ENCODE data around the gene WHRN.

The WHRN gene

GRCh38 chr9:114469091-114469853 is 36.0 kb downstream of the WHRN start:
- Histone ChIP-seq H3K27ac (no peak overlapping the region), H3K36me3 (ENCODE audit: control insufficient read depth, insufficient read depth, low read length) (no peaks in the 10 kb centered on the region), H2AFZ (no peak overlapping the region), H3K9ac (no peak overlapping the region), H3K9me3 (ENCODE audit: control insufficient read depth, low read length) (no peaks in the 10 kb centered on the region), H3K4me3 (ENCODE audit: low read depth, low read length) (no peak overlapping the region), H3K79me2 (no peaks in the 10 kb centered on the region), H3K4me2 (ENCODE audit: low read length) (no peak overlapping the region), H3K4me1 (no peaks in the 10 kb centered on the region), H3K27me3 (ENCODE audit: control insufficient read depth, insufficient read depth, low read length) (no peaks in the 10 kb centered on the region)
- TF ChIP-seq CTCF (IDR thresholded peaks at IDR 0.05), result no peak

DNA sequence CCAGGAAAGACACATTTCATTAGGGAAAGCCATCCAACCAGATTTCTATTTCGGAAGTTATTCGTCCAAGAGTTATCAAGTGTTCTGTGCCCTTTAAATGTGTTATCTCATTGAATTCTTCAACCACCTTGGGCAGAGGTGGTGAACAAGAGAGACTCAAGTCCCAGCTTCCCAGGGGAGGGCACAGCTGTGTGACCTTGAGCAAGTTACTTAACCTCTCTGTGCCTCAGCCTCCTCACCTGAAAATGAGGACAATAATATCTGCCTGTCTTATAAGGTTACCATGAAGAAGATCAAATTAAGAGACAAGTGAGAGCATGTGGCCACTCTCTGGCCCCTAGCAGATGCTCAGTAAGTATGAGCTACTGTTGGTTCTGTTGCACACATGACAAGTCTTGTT is 37.4 kb downstream of the WHRN start:
- H3K4me1 ChIP-seq, result no peaks in the 10 kb centered on the region
- H3K27me3 ChIP-seq (ENCODE audit: control insufficient read depth, insufficient read depth, low read length), result no peaks in the 10 kb centered on the region
- no peaks in the 10 kb centered on the region for H3K9me3 ChIP-seq (ENCODE audit: control insufficient read depth, low read length)
- H3K4me2 ChIP-seq (ENCODE audit: low read length), result no peak overlapping the region
- H2AFZ ChIP-seq, result no peak overlapping the region
- no peak overlapping the region for H3K9ac ChIP-seq
- H3K4me3 ChIP-seq (ENCODE audit: low read depth, low read length), result no peak overlapping the region
- no peak for TF ChIP-seq CTCF (IDR thresholded peaks at IDR 0.05)
- H3K79me2 ChIP-seq, result no peaks in the 10 kb centered on the region
- no peak overlapping the region for H3K27ac ChIP-seq
- H3K36me3 ChIP-seq (ENCODE audit: control insufficient read depth, insufficient read depth, low read length), result no peaks in the 10 kb centered on the region

DNA sequence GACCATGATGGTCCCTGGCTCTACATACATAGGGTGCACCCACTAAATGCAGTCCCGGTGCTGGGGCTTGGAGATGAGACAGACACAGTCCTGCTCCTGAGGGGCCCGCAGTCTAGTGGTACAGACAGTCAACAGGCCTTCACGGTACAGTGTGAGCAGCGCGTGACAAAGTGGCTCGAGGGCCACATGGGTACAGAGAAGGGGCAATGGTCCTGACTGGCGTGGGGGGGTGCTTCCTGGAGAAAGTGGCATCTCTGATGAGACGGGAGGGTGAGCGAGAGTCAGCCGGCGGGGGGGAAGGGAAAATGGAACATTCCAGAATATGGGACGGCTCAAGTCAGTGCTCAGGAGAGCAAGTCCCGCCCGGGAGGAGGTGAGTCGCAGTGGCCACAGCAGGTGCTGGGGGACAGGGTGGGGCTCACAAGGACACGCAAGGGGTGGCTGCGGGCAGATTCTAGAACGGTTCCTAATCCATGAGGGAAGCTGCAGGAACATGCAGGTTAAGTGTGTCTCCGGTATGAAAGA is 38.0 kb downstream of the WHRN start:
- TF ChIP-seq CTCF (IDR thresholded peaks at IDR 0.05), result no peak
- Histone ChIP-seq H3K4me3 (ENCODE audit: low read depth, low read length) (no peak overlapping the region), H3K27me3 (ENCODE audit: control insufficient read depth, insufficient read depth, low read length) (no peaks in the 10 kb centered on the region), H3K36me3 (ENCODE audit: control insufficient read depth, insufficient read depth, low read length) (no peaks in the 10 kb centered on the region), H3K9ac (no peak overlapping the region), H3K9me3 (ENCODE audit: control insufficient read depth, low read length) (no peaks in the 10 kb centered on the region), H3K79me2 (no peaks in the 10 kb centered on the region), H2AFZ (no peak overlapping the region), H3K27ac (no peak overlapping the region), H3K4me1 (no peaks in the 10 kb centered on the region), H3K4me2 (ENCODE audit: low read length) (no peak overlapping the region)

- H3K79me2 ChIP-seq, result no peaks in the 10 kb centered on the region
- TF ChIP-seq CTCF (IDR thresholded peaks at IDR 0.05), result no peak
- H3K9ac ChIP-seq, result no peak overlapping the region
- H3K4me1 ChIP-seq, result no peaks in the 10 kb centered on the region
- H3K27ac ChIP-seq, result no peak overlapping the region
- no peaks in the 10 kb centered on the region for H3K36me3 ChIP-seq (ENCODE audit: control insufficient read depth, insufficient read depth, low read length)
- H3K4me2 ChIP-seq (ENCODE audit: low read length), result no peak overlapping the region
- no peak overlapping the region for H3K4me3 ChIP-seq (ENCODE audit: low read depth, low read length)
- H3K27me3 ChIP-seq (ENCODE audit: control insufficient read depth, insufficient read depth, low read length), result no peaks in the 10 kb centered on the region
- H3K9me3 ChIP-seq (ENCODE audit: control insufficient read depth, low read length), result no peaks in the 10 kb centered on the region
- H2AFZ ChIP-seq, result no peak overlapping the region
Measured at GRCh38 chr9:114465906-114466900, 39.1 kb downstream of the WHRN start.

Data from parathyroid adenoma (tissue), 2 donors.